ENCODE results near the gene TRIM13.
"Not testable (repeated sequence)": the region's sequence is repeated elsewhere in the genome, so short reads cannot be mapped to it uniquely, and the experiment has no call there.

Gene TRIM13

DNA sequence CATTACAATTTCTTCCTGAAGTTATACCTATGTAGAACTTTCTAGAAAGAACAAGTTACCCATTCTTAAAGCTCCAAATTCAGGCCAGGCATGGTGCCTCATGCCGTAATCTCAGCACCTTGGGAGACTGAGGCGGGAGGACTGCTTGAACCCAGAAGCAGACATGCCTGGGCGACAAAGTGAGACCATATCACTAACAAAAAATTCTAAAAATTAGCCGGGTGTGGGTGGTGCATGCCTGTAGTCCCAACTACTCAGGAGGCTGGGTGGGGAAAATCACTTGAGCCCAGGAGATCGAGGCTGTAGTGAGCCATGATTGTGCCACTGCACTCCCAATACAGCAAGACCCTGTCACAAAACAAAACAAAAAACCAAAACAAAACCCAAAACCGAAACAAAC, 41.4 kb downstream of the TRIM13 start:
- H3K4me3 ChIP-seq, result no peak overlapping the region
- H3K27ac ChIP-seq, result no peak overlapping the region

DNA sequence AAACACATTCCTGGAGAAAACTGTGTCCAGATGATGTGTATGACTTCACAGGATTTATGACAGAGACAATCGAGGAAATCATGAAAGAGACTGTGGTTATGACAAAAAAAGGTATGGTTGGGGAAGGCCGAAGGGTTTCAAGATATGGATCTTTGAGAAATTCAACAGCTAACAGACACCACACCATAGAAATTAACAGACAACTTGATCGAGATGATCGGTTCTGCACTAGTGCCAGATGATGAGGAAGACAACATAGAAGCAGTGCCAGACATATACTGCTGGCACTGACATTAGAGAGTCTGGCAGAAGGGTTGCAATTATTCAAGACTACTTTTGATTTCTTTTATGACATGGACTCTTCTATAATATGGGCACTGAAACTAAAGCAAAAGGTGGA, 55.6 kb downstream of the TRIM13 start:
- Histone ChIP-seq H3K4me3 (no peak overlapping the region), H3K27ac (no peak overlapping the region)

DNA sequence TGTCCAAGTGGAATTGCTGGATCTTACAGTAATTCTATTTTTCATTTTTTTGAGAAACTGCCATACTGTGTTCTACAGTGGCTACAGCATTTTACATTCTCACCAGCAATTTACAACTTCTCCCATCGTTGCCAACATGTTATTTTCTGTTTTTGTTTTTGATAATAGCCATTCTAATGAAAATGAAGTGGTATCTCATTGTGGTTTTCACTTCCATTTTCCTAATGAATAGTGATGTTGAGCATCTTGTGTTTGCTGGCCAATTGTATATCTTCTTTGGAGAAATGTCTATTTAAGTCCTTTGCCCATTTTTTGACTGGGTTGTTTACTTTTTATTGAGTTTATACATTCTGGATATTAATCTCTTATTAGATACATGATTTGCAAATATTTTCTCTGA, 57.0 kb downstream of the TRIM13 start:
- H3K27ac ChIP-seq, result no peak overlapping the region
- H3K4me3 ChIP-seq, result no peak overlapping the region

DNA sequence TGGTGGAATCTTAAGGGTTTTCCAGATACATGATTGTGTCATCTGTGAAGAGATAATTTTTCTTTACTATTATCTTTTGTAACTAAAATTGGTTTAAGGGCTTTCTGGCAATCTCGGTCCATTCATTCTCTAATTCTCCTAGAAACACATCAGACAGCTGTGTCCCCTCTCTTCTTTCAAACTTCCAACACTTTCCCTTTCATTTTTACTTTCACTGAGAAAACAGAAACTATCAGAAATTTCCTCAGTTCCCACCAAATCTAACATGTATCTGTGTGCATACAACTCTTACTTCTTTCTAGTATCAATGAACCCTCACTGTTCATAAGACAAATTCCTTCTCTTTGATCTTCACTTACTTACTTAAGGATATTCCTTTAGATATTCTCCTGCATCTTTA, 58.6 kb downstream of the TRIM13 start:
- Histone ChIP-seq H3K27ac (no peak overlapping the region), H3K4me3 (no peak overlapping the region)

DNA sequence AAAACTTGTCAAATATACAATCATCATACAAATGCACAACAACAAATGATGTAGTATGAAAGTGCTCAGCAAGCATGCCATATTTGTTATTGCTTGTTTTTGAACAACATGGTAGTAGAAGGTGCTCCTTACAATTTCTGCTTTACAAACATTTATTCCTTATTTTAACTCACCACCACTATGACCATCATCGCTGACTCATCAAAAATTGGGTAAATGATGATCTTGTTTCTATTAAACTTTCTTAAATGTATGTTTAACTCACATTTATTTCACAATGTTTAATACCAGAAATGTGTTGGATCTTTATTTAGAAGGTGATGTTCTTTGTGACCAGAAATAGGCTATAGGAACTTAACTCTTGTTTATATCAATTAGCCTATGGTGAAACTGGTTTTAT, 63.9 kb downstream of the TRIM13 start:
- H3K4me3 ChIP-seq, result no peak overlapping the region
- no peak overlapping the region for H3K27ac ChIP-seq

DNA sequence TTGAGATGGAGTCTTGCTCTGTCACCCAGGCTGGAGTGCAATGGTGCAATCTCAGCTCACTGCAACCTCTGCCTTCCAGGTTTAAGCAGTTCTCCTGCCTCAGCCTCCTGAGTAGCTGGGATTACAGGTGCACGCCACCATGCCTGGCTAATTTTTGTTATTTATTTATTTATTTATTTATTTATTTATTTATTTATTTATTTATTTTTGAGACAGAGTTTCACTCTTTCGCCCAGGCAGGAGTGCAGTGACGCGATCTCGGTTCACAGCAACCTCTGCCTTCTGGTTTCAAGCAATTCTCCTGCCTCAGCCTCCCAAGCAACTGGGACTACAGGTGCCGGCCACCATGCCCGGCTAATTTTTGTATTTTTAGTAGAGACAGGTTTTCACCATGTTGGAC, 65.5 kb downstream of the TRIM13 start:
- not testable (repeated sequence) for H3K27ac ChIP-seq, H3K4me3 ChIP-seq

DNA sequence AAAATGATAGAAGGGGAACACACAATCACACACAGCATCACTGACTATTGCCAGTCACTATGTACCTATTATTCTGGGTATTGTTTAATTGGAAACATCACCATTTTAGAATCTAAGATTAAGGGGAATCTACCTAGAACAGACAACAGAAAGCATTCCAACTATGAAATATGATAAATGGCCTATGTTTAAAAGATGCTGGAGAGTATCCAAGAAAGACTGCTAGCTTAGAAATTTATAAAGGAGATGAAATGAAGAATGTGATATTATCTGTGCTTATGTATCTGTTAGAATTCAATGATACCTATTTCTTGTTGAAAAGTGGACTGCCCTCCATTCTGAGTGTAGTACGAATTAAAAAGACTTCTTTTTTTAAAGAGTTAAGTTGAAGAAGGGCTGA, 68.9 kb downstream of the TRIM13 start:
- Histone ChIP-seq H3K27ac (no peak overlapping the region), H3K4me3 (no peak overlapping the region)

Data from skin epidermis (tissue), 12 donors.